Measurements from ENCODE around the gene SRGAP3. TPM values are rescaled to one million over a fixed set of nuclear protein-coding genes. Genes with fewer than 3 reads are reported as not detected.

Gene SRGAP3
- total RNA-seq, 2 experiments from 2014 or later: 1.8 to 2.5 TPM

- H3K27me3 Mint-ChIP-seq: no peaks in the 10 kb centered on the region
- H3K4me3 Mint-ChIP-seq: no peak overlapping the region
- H3K36me3 Mint-ChIP-seq (ENCODE audit: low read depth): no peaks in the 10 kb centered on the region
- no peak overlapping the region for H3K27ac Mint-ChIP-seq
- TF ChIP-seq CTCF (IDR thresholded peaks at IDR 0.05): no peak
- POLR2A ChIA-PET: no interaction called here
- no peaks in the 10 kb centered on the region for H3K9me3 Mint-ChIP-seq
- no peak for DNase-seq
- CTCF ChIA-PET: interaction anchor here (1.0 to 1.2 kb wide), 2 partner anchors 183 to 184 kb away, joined by 3 to 4 read pairs; no protein-coding TSS in a partner anchor
- H3K4me1 Mint-ChIP-seq (ENCODE audit: low read depth): no peaks in the 10 kb centered on the region
- intact Hi-C loops (cut with micrococcal nuclease): no loop called here
- ATAC-seq: no peak
Measured at GRCh38 chr3:9119331-9119730, 130.1 kb downstream of the SRGAP3 start.

- intact Hi-C loops (cut with micrococcal nuclease): no loop called here
- H3K27ac Mint-ChIP-seq: no peak overlapping the region
Measured at GRCh38 chr3:9118222-9118621, 131.2 kb downstream of the SRGAP3 start.

GRCh38 chr3:9117220-9117619 lies 132.2 kb downstream of the SRGAP3 start:
- no peaks in the 10 kb centered on the region for H3K4me1 Mint-ChIP-seq (ENCODE audit: low read depth)
- intact Hi-C loops (cut with micrococcal nuclease): no loop called here
- POLR2A ChIA-PET: no interaction called here

More at GRCh38 chr3:9118222-9118621, 131.2 kb downstream of the SRGAP3 start:
- H3K36me3 Mint-ChIP-seq (ENCODE audit: low read depth): no peaks in the 10 kb centered on the region
- H3K9me3 Mint-ChIP-seq: no peaks in the 10 kb centered on the region
- H3K4me1 Mint-ChIP-seq (ENCODE audit: low read depth): no peaks in the 10 kb centered on the region
- CTCF ChIA-PET: interaction anchor here (1.0 kb wide), 1 partner anchor 184 kb away, joined by 4 read pairs; no protein-coding TSS in a partner anchor
- POLR2A ChIA-PET: no interaction called here
- TF ChIP-seq CTCF (IDR thresholded peaks at IDR 0.05): no peak
- no peak for DNase-seq
- H3K27me3 Mint-ChIP-seq: no peaks in the 10 kb centered on the region
- ATAC-seq: no peak
- no peak overlapping the region for H3K4me3 Mint-ChIP-seq

GRCh38 chr3:9116336-9116735 lies 133.1 kb downstream of the SRGAP3 start:
- DNase-seq (no peak), ATAC-seq (no peak)
- POLR2A ChIA-PET: no interaction called here
- Mint-ChIP-seq H3K9me3 (no peaks in the 10 kb centered on the region), H3K27ac (no peak overlapping the region), H3K4me1 (ENCODE audit: low read depth) (no peaks in the 10 kb centered on the region), H3K36me3 (ENCODE audit: low read depth) (no peaks in the 10 kb centered on the region), H3K4me3 (no peak overlapping the region), H3K27me3 (no peaks in the 10 kb centered on the region)
- no peak for TF ChIP-seq CTCF (IDR thresholded peaks at IDR 0.05)
- CTCF ChIA-PET: no interaction called here
- intact Hi-C loops (cut with micrococcal nuclease): no loop called here

More at GRCh38 chr3:9117220-9117619, 132.2 kb downstream of the SRGAP3 start:
- Mint-ChIP-seq H3K36me3 (ENCODE audit: low read depth) (no peaks in the 10 kb centered on the region), H3K27ac (no peak overlapping the region), H3K9me3 (no peaks in the 10 kb centered on the region), H3K4me3 (no peak overlapping the region), H3K27me3 (no peaks in the 10 kb centered on the region)
- DNase-seq (no peak), ATAC-seq (no peak)
- CTCF ChIA-PET: no interaction called here
- TF ChIP-seq CTCF (IDR thresholded peaks at IDR 0.05): no peak

GRCh38 chr3:9115336-9115735 lies 134.1 kb downstream of the SRGAP3 start:
- DNase-seq: no peak
- H3K27me3 Mint-ChIP-seq: no peaks in the 10 kb centered on the region
- no peaks in the 10 kb centered on the region for H3K36me3 Mint-ChIP-seq (ENCODE audit: low read depth)
- no peaks in the 10 kb centered on the region for H3K4me1 Mint-ChIP-seq (ENCODE audit: low read depth)
- H3K4me3 Mint-ChIP-seq: no peak overlapping the region
- ChIA-PET CTCF (no interaction called here), POLR2A (no interaction called here)
- ATAC-seq: no peak
- no peak overlapping the region for H3K27ac Mint-ChIP-seq
- no peak for TF ChIP-seq CTCF (IDR thresholded peaks at IDR 0.05)
- H3K9me3 Mint-ChIP-seq: no peaks in the 10 kb centered on the region
- intact Hi-C loops (cut with micrococcal nuclease): no loop called here

Data from activated CD8-positive, alpha-beta T cell treated with anti-CD3 and anti-CD28 coated beads for 36 hours (primary cell).